NCI-H1417 treated with DMSO at 0.1 percent for 48 hours (cell line): ENCODE measurements around the gene PIP5KL1.

Source experiments
- DNase-seq: peaks from one replicate; lab custom pipeline; 2025; lab: John Stamatoyannopoulos, UW

Gene PIP5KL1

DNA sequence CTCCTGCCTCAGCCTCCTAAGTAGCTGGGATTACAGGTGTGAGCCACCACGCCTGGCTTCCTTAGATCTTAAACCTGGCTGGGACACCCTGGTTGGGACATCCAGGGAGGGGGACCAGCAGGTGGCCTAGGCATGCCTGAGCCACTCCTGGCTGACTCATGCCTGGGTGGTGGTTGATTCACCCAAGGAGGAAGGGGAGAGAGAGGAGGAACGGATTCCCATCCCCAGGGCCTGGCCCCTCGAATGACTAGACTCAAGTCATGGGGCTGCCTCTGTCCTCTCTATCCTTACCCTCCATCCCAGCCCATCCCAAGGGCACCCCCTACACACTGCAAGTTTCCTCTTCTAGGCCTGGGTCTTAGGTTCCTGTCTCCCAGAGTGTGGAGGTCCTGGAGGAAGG lies 37.5 kb upstream of the PIP5KL1 start:
- no peak for DNase-seq

DNA sequence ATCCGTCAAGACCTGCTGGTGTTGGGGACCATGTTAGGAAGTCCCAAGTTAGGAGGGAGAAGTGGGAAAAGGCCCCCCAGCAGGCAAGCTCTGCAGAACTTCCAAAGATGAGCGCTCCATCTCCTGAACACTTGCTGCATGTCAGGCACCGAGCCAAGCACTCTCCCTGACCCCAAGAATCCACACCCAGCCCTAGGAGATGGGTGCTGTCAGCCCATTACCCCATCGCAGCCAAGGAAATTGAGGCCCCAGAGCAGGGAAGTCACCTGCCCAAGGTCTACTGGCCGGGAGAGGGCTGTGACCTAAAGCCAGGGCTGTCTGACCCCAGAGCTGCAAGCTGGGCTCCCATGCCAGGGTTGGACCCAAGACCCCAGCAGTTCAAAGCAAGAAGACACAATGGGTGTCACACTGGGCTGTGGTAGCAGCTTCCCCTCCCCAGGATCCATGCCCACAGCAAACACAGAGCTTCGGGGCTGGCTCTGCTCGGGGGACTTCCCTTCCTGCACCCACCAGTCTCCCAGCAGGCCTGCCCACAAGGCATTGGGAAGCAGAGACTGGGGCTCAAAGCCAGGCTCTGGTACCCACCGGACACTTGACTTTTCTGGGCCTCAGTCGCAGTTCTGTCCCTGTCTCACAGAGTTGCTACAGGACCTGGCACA lies 36.7 kb upstream of the PIP5KL1 start:
- no peak for DNase-seq

DNA sequence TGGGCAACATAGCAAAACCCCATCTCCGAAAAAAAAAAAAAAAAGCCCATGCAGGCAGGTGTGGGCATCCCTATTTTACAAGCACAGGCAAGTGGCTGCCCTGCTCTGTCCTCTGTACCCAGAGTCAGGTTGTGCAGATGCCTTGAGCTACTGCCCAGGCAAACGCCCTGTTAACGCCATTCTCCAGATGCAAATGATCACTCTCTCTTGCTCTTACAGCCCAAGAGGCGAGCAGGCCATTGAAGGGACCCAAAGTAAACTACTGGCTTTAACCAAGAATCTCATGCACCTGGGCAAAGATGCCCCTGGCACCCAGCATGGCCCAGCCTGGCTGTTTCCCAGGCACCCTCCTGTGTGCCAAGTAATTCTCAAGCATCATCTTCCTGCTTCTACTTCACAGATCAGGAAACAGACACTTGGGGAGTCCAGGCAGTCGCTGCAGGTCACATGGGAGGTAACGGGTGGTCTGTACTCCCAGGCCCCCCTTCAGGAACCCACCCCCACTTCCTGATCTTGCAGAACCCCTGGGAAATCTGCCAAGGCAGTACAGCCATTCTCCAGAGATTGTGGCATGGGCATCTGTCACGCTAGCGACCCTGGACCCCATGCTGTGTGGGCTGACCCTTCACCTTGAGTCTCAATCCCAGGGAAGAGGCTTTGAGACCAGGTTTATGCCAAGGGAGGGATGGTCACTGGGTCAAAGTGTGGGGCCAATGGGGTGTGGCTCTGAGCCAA lies 36.0 kb upstream of the PIP5KL1 start:
- DNase-seq = no peak

DNA sequence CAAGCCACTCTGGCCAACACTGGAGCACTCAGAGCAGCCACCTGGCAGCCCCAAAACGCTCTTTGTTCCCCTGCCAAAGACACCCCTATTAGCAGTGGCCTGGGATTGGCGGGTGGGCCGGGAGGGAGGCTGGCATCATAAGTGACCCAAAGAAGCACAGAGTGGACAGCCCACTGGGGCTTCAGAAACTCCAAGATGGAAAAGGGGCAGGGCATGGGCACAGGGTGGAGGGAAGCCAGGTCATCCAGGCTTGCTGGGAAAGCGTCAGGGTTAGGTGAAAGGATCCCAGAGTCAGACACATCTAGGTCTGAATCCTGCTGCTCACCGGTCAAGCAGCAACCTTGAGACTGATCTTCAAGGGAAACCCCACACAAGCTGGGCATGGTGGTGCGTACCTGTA lies 35.4 kb upstream of the PIP5KL1 start:
- DNase-seq = no peak

DNA sequence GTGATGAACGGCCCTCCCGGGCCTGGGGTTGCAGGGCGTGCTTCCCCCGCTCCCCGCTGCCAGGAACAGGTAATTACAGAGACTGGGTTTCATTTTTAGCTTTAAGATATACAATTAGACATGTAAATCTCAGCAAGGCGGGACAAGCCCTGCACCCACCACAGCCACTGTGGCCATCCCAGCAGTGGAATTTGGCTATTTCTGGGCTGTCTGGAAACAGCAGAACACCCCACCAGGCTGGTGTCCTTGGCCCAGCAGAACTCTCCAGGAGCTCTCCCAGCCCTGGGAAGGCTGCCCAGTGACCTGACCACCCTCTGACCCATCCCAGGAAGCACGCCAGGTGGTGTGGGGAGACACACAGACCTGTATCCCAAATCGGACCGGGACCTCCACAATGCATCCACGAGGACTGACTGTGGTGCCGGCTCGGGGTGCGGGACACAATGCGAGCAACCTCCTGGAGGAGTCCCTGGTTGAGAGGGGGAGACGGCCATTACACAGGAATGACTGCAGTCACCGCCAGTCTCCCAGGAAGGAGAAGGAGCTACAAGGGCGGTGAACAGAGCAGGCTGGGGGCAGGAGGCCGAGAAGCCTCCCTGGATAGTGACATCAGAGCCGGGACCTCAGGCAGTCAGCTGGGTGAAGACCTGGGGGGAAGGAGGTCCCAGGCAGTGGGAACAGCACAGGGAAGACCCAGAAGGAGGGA lies 32.9 kb upstream of the PIP5KL1 start:
- no peak for DNase-seq

DNA sequence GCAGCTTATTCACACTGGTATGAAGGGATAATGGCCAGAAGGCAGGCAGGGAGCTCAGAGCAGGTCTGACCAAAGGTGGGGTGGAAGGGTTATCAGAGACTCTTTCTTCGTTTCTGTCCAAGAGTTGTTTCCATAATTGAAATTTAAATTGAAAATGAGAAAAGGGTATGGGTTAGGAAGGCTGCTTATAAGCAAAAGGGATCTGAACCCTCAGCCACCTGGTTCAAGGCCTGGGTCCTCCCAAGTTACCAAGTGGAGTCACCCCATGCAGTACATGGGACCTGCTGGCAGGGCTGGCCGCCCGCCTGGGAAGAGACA lies 32.4 kb upstream of the PIP5KL1 start:
- DNase-seq = no peak

DNA sequence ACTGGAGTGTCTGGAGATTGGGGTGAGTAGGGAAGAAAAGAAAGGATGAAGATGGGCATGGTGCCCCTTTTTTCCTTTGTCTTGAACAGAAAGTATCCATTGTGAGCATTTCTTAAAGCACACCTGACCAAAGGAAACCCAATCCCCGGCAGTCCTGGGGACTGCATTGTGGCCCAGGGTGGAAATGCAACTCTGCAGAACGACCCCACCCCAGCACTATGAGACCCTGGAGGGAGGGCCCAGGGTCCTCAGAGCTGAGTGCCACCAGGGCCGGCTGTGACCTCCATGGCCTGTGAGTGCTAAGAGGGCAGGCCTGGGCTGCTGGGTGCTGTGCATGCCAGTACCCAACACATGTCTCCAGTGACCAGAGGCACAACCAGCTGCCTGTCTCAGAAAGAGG lies 31.7 kb upstream of the PIP5KL1 start:
- no peak for DNase-seq

DNA sequence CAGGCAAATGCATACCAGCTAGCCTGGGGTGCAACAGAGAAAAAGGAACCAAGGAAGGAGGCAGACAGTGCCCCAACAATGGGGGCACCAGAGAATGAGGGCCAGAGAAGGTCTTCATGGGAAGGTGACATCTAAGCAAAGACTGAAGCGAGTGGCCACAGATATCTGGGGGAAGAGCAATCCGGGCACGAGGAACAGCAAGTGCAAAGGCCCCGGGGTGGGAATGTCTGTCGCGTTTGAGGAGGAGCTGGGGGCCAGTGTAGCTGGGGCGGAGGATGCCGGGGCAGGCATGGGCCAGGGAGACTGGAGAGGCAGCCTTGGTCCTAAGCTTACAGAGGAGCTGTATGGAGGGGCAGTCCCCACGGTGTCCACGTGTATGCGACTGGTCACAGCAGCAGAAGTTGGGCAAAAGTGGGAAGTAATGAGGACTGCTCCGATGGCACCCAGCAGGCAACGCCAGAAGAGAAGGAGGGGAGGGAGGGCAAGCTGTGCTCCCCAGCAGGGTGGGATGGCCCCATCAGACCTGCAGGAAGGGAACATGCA lies 31.1 kb upstream of the PIP5KL1 start:
- DNase-seq = no peak

DNA sequence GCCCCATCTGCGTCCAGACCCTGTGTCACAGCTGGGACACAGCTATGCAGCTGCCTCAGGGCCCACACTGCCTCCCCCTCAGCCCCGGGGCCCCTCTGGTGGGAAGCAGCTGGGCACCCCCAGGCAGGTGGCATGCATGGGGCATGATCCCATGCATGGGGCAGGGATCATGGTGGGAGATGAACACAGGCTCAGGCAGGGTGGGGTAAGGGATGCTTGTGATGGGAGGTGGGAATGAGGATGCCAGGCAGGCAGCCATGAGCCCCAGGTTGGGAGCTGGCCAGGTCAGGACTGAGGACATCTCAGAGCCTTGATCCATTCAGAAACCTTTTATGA lies 30.5 kb upstream of the PIP5KL1 start:
- no peak for DNase-seq

DNA sequence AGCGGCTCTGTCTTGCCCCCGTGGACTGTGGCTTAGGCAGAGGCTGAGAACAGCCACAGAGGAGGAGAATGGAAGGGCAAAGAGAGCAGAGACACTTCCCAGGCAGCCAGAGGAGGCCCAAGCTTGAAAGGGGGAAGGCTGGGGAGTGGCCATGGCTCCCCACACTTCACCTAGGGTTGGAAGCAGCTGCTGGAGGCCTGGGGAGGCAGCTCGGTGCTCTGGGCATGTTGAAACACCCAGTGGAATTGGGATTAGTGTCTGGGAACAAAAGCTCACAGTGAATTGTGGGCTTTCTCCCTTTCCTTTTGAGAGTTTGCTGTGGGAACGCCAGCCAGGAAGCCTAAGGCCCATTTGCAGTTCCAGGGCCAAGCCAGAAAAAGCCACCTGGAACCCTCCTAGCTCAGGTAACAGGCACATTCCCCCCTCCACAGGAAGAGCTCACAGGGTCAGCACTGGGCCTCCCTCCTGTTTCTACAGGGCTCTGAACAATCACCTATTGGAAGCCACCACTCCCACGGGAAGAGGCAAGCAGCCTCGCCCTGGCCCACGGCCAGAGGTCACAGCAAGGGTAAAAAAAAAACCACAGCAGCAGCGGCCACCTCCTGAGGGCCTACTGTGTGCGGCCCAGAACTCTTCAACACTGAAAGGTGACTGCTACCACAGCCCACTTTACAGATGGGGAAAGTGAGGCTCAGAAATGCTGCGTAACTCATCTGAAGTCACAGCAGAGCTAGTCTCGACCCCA lies 30.0 kb upstream of the PIP5KL1 start:
- no peak for DNase-seq

DNA sequence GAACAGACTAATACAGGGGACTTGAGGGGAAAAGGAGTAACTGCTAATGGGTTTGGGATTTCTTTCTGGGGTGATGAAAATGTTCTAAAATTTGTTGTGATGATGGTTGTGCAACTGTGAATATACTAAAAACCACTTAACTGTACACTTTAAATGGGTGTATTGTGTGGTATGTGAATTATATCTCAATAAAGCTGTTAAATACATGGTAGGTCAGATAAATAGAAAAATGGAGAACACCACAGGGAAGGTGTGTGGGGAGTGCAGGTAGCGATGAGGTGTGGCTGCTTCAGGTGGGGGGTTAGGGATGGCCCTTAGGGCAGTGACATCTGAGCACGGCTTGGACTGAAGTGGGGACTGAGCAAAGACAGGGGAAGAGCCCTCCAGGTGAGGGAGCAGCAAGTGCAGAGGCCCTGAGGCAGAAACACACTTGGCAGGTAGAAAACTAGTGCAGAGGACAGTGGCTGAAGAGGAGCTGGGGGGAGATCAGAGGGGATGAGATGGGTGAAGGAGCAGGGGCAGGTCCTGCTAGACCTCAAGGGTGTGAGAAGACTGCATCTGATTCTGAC lies 29.3 kb upstream of the PIP5KL1 start:
- DNase-seq = no peak

DNA sequence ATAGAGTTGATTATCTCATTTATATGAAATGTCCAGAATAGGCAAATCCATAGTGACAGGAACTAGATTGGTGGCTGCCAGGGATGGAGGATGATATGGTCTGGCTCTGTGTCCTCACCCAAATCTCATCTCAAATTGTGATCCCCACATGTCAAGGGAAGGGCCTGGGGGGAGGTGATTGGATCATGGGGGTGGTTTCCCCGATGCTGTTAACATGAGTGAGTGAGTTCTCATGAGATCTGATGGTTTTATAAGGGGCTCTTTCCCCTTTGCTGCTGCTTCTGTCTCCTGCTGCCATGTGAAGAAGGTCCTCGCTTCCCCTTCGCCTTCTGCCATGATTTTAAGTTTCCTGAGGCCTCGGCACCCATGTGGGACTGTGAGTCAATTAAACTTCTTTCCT lies 28.8 kb upstream of the PIP5KL1 start:
- DNase-seq = no peak

DNA sequence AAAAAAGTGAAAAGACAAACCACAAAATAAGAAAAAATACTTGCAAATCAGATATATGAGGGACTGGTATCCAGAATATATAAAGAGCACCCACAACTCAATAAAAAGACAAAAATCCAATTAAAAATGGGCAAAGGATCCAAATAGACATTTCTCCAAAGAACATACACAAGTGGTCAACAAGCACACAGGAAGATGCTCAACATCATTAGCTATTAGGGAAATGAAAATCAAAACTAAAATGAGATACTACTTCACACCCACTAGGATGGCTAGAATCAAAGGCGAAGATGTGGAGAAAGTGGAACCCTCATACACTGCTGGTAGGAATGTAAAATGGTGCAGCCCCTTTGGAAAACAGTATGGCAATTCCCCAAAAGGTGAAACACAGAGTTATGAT lies 28.2 kb upstream of the PIP5KL1 start:
- no peak for DNase-seq

DNA sequence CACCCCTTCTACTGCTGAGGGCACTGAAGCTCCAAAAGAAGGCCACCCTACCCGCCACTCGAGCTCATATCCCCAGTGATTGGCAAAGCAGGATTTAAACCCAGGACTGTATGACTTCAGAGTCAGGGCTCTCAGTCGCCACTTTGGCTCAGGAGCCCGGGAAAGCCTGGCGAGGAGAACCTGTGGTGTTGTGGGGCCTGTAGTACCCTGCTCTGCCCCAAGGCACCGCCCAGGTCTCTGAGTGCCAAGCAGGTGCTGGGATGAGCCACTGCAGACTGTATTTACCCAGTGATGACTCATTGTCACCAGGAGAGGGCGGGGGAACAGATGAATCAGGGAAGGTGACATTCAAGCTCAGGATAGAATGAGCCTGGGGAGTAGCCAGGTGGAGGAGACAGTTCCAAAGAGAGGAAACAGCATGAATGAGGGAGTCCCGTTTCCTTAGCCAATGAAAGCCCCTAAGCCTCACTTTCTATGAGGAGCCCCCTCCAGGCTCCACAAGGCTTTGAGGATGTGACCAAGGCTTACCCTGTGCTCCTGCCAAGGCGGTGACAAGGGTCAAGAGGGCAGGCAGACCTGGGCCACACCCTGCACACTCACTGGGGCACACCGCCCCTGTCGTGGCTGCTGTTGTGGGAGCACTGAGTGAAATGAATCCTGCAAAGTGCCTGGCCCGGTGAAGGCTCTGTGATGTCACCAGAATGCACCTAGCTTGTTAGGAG lies 24.9 kb upstream of the PIP5KL1 start:
- peak; percentile 94 for DNase-seq

DNA sequence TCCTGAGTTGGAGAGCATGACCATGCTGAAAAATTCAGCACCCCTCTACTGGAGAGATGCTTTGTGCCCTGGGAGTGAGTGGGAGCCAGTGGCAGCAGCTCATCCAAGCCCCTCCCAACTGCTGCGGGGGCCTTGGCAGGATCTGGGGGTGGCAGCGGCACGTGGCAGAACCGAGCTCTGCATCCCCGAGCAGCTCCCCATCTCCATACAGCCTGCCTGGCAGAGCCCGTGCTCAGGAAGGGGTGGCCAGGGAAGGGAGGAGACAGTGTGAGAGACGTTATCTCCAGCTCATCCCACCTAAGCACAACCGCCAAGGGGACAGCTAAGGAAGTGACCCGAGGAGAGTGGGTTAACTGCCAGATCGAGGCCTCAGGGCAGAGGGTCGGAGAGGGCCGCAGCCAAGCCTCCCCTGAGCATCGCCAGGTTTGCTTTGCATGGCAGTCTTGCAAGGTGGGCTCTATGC lies 24.3 kb upstream of the PIP5KL1 start:
- no peak for DNase-seq

DNA sequence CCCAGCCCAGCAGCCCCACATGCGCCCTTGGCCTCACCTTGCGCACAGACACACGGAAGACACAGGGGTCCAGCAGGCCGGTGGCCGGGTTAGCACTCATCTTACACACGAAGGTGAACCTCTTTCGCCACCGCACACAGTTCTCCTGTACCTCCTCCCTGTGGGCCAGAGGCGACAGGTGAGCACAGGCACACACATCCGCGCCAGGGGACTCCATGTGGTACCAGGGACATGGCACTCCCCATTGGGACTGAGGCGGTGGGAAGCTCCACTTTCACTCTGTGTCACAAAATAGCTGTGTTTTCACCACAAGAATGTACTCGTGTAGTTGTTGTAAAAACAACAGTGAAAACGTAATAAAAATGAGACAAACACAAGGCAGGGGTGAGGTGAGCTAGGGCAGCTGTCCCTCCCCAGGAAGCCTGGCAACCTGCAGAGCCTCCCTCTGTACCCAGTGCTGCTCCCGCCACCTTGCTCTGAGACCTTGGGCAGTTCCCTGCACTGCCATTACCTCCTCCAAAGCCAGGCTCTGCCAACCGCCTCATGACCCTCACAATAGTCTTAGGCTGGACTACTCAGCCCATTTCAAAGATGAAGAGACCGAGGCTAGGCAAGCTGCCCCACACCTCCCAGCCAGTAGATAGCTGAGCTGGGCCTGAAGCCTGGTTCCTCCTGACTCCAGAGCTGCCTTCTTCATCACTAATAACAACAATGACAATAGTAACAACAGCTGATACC lies 23.4 kb upstream of the PIP5KL1 start:
- DNase-seq = no peak

DNA sequence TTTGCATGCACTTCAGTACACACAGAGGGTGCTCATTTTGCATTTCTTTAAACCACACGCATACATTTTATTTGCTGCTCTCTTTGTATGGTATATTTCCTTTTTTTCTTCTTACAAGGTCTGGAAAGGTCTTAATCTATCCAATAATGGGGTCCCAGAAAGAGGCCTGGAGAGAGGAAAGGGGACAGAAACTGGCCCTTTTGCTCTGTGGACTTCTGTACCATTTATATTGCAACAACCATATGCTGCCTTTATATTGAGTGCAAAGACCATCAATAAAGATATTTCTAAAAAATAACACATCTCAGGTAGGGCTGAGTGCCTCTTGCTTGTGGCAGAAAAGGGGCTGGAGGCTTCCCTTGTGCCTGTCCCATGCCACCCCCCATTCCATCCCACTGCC lies 22.6 kb upstream of the PIP5KL1 start:
- no peak for DNase-seq

DNA sequence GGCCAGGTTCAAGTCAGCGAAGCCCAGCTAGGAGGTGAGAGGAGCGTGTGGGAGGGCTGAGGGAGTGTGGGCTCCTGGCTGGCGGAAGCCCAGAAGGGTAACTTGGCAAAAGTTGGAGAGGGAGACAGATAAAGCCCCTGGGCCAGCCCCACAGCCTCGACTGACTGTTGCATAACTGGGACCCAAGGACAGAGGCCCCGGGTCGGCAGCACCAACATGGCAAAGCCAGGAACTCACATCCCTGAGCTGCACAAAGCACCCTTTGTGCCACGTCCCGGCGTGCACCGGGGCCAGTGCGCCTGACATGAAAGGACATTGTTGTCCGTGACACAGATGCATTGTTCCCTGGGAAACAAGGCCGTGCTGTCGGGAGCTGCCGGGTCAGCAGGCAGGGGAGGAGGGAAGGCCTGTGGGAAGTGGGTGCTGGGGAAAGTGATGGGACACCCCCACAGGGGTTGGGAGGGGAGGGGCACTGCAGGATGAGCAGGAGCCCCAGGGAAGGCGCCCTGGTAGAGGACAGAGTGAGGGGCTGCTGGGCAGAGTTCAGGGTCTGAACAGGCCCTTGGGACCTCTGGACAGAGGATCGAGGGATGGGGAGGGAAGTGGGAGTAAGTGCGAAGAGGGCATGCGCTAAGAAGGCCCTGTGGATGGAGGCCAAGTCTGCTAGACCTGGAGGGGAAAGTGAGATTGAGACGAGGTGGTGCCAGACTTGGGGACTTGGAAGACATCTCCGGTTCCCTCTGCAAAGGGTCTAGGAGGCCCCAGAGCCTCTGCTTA lies 20.1 kb upstream of the PIP5KL1 start:
- no peak for DNase-seq

DNA sequence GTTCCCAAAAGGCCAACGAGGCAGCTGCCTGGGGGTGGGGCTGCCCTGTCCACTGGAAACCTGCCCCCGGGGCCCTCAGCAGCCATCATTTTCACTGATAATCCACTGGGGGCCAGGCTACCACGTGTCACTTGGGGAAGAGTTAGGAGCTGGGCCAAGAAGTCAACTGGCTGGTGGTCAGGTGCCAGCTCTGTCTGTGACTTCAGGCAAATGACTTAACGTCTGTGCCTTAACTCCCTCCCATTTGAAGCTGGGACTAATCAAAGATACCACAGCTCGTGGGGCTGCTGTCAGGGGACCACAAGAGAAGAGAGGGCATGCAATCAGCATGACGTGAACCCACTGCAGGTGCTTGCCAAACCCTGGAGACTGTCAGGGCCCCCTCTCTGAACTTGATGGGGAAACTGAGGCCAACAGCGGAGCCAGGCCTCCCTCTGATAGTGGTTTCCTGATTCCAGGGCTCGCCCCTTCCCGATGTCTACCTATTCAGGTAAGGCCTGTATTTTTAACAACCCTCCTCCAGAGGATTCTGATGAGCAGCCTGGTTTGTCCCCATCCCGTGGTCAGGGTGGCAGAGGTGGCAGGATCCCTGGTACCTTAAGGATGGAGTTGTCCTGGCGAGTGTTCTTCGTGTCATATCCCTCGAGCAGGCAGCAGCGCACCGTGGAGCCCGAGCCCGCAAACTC lies 19.4 kb upstream of the PIP5KL1 start:
- no peak for DNase-seq
